ENCODE measurements around the gene BAHD1. TPM values are rescaled to one million over a fixed set of nuclear protein-coding genes. Genes with fewer than 3 reads are reported as not detected.
A peak's percentile ranks its signal among the peaks of the same experiment; 100 is the strongest.
"Not testable (repeated sequence)": the region's sequence is repeated elsewhere in the genome, so short reads cannot be mapped to it uniquely, and the experiment has no call there.

BAHD1 gene
- total RNA-seq, 1 donor = 11.2 TPM

GRCh38 chr15:40451527-40452158 is 10.9 kb downstream of the BAHD1 start:
- DNase-seq (ENCODE audit: low read depth) = no peak
- no peak for TF ChIP-seq CTCF (IDR thresholded peaks at IDR 0.05; ENCODE audit: insufficient read depth, low read depth, low read length)
- H3K4me3 ChIP-seq (ENCODE audit: low read depth, low read length) = no peak overlapping the region

- no peak for TF ChIP-seq CTCF (IDR thresholded peaks at IDR 0.05; ENCODE audit: insufficient read depth, low read depth, low read length)
- no peak for DNase-seq (ENCODE audit: low read depth)
- H3K4me3 ChIP-seq (ENCODE audit: low read depth, low read length) = no peak overlapping the region
Observed at GRCh38 chr15:40452296-40453090, 11.7 kb downstream of the BAHD1 start.

- not testable (repeated sequence) for DNase-seq (ENCODE audit: low read depth); H3K4me3 ChIP-seq (ENCODE audit: low read depth, low read length)
Observed at GRCh38 chr15:40453941-40454340, 13.2 kb downstream of the BAHD1 start.

- DNase-seq (ENCODE audit: low read depth) = peak; percentile 66
- TF ChIP-seq CTCF (IDR thresholded peaks at IDR 0.05; ENCODE audit: insufficient read depth, low read depth, low read length) = no peak
- no peak overlapping the region for H3K4me3 ChIP-seq (ENCODE audit: low read depth, low read length)
Observed at GRCh38 chr15:40454904-40455391, 14.2 kb downstream of the BAHD1 start.

GRCh38 chr15:40456299-40456712 is 15.6 kb downstream of the BAHD1 start:
- no peak overlapping the region for H3K4me3 ChIP-seq (ENCODE audit: low read depth, low read length)
- no peak for DNase-seq (ENCODE audit: low read depth)

GRCh38 chr15:40456738-40457137 is 16.0 kb downstream of the BAHD1 start:
- DNase-seq (ENCODE audit: low read depth) = no peak
- TF ChIP-seq CTCF (IDR thresholded peaks at IDR 0.05; ENCODE audit: insufficient read depth, low read depth, low read length) = no peak
- H3K4me3 ChIP-seq (ENCODE audit: low read depth, low read length) = no peak overlapping the region

More at GRCh38 chr15:40456299-40456712, 15.6 kb downstream of the BAHD1 start:
- no peak for TF ChIP-seq CTCF (IDR thresholded peaks at IDR 0.05; ENCODE audit: insufficient read depth, low read depth, low read length)
